Measurements from ENCODE around the gene TRPV5. TPM values are rescaled to one million over a fixed set of nuclear protein-coding genes. Genes with fewer than 3 reads are reported as not detected.

The TRPV5 gene
- total and polyA plus RNA-seq, 2 donors (not counting 3 experiments of a cell fraction or from before 2014, with no cell fraction given), result not detected

GRCh38 chr7:142925413-142925812, 8.1 kb downstream of the TRPV5 start:
- FAIRE-seq (no peak), DNase-seq (ENCODE audit: low read depth, low spot score) (no peak)
- intact Hi-C loops (cut with micrococcal nuclease) (no loop called here), dilution Hi-C loops (cut with MboI; ENCODE audit: extremely low pct_ligation_motif_present, low sequenced_read_pairs) (no loop called here)
- BruUV-seq (replicated peaks), result no TSS peak
- Histone ChIP-seq H3K36me3 (ENCODE audit: control insufficient read depth in 2 of 2, extremely low read depth in 1 of 2, insufficient read depth in 2 of 2, low read length in 2 of 2) (no peaks in the 10 kb centered on the region), H3K79me2 (ENCODE audit: control insufficient read depth, insufficient read depth, low read length) (no peaks in the 10 kb centered on the region), H2AFZ (ENCODE audit: low read depth, low read length) (no peak overlapping the region), H3K9ac (replicated peaks; ENCODE audit: extremely low read depth, insufficient read depth, low read length) (no peak overlapping the region), H3K4me3 (replicated peaks in 1 of 3; ENCODE audit: insufficient read depth in 1 of 3, low read depth in 1 of 3, low read length in 3 of 3) (no peak overlapping the region), H3K27ac (ENCODE audit: insufficient read depth, low read depth, low read length) (no peak overlapping the region), H3K9me3 (replicated peaks; ENCODE audit: control insufficient read depth, insufficient read depth, low read length) (no peaks in the 10 kb centered on the region), H3K4me1 (ENCODE audit: control insufficient read depth, extremely low read depth, insufficient read depth, low read length) (no peaks in the 10 kb centered on the region), H3K4me2 (ENCODE audit: insufficient read depth, low read length) (no peak overlapping the region), H3K9me1 (replicated peaks; ENCODE audit: control insufficient read depth, extremely low read depth, insufficient read depth, low read length) (no peaks in the 10 kb centered on the region), H3K27me3 (ENCODE audit: control insufficient read depth in 2 of 2, insufficient read depth in 2 of 2, low read length in 2 of 2) (peaks cover 0 to 2% of the 10 kb centered on the region in 2 experiments), H4K20me1 (replicated peaks; ENCODE audit: control insufficient read depth, extremely low read depth, insufficient read depth, low read length) (peaks cover 2% of the 10 kb centered on the region)
- ChIA-PET POLR2A (no interaction called here), CTCF (no interaction called here)
- TF ChIP-seq CTCF (IDR thresholded peaks at IDR 0.05; ENCODE audit: extremely low read depth in 1 of 2, insufficient read depth in 1 of 2, low read depth in 1 of 2, low read length in 2 of 2), result no peak
- no peak for TF ChIP-seq JUN (IDR thresholded peaks at IDR 0.05; ENCODE audit: borderline replicate concordance, insufficient read depth, insufficient read length, low read depth)
- no peak for TF ChIP-seq POLR2A (IDR thresholded peaks at IDR 0.05; ENCODE audit: low read depth, low read length)
- TF ChIP-seq MYC (IDR thresholded peaks at IDR 0.05; ENCODE audit: low read depth, low read length), result no peak
- no peak for TF ChIP-seq GATA2 (IDR thresholded peaks at IDR 0.05; ENCODE audit: insufficient read depth, insufficient read length, low read depth, low read length)
- TF ChIP-seq EZH2 (IDR thresholded peaks at IDR 0.05; ENCODE audit: borderline replicate concordance, low read depth, low read length, severe bottlenecking), result no peak
- TF ChIP-seq POLR2AphosphoS5 (IDR thresholded peaks at IDR 0.05; ENCODE audit: insufficient read depth, low read depth, low read length), result no peak
- TF ChIP-seq MAX (IDR thresholded peaks at IDR 0.05; ENCODE audit: insufficient read depth, insufficient read length), result no peak
